Epithelial cell of proximal tubule (primary cell): ENCODE data around the gene ANAPC15. TPM values are rescaled to one million over a fixed set of nuclear protein-coding genes. Genes with fewer than 3 reads are reported as not detected.
A peak's percentile ranks its signal among the peaks of the same experiment; 100 is the strongest.
"Not testable (repeated sequence)": the region's sequence is repeated elsewhere in the genome, so short reads cannot be mapped to it uniquely, and the experiment has no call there.

Source experiments
- DNase-seq: peaks from one replicate; pipeline ENCODE4 v3.0.0-alpha.2; 2011; ENCODE audit warnings: low read depth
- H3K4me3 ChIP-seq: 2 replicates; pipeline ENCODE4 v1.5.1; 2011; ENCODE audit warnings: low read depth, mild to moderate bottlenecking, low read length
- CTCF ChIP-seq: conservative IDR thresholded peaks from 2 replicates; pipeline ENCODE4 v1.5.1; 2012; ENCODE audit warnings: low read depth, mild to moderate bottlenecking, low read length
- total RNA-seq: library from RNA; depleted of rRNA; stranded (reverse); fragments of >200 nt; gene quantifications from 2 replicates; pipeline ENCODE4 v1.2.3, GENCODE V29; 2015

Gene ANAPC15
- total RNA-seq, 1 donor from 2014 or later, result 87.4 TPM

GRCh38 chr11:72146625-72147024 is 34.1 kb upstream of the ANAPC15 start:
- H3K4me3 ChIP-seq, result no peak overlapping the region
- DNase-seq, result no peak
- TF ChIP-seq CTCF, result no peak

GRCh38 chr11:72144807-72145565 is 32.5 kb upstream of the ANAPC15 start:
- peak; percentile 94 for DNase-seq
- TF ChIP-seq CTCF, result no peak
- H3K4me3 ChIP-seq, result no peak overlapping the region

GRCh38 chr11:72142543-72142942 is 30.0 kb upstream of the ANAPC15 start:
- DNase-seq, H3K4me3 ChIP-seq: not testable (repeated sequence)

GRCh38 chr11:72142086-72142485 is 29.6 kb upstream of the ANAPC15 start:
- not testable (repeated sequence) for H3K4me3 ChIP-seq, DNase-seq

- H3K4me3 ChIP-seq, result no peak overlapping the region
- TF ChIP-seq CTCF, result no peak
- DNase-seq, result peak; percentile 33
These were observed 28.6 kb upstream of the ANAPC15 start for GRCh38 chr11:72141066-72141465.

- no peak for TF ChIP-seq CTCF
- no peak for DNase-seq
- H3K4me3 ChIP-seq, result no peak overlapping the region
These were observed 28.2 kb upstream of the ANAPC15 start for GRCh38 chr11:72140661-72141060.

GRCh38 chr11:72139500-72139899 is 27.0 kb upstream of the ANAPC15 start:
- H3K4me3 ChIP-seq, result no peak overlapping the region
- no peak for TF ChIP-seq CTCF
- DNase-seq, result no peak

- no peak overlapping the region for H3K4me3 ChIP-seq
- DNase-seq, result no peak
- TF ChIP-seq CTCF, result no peak
These were observed 26.4 kb upstream of the ANAPC15 start for GRCh38 chr11:72138821-72139390.
